Right renal pelvis (tissue), 4 donors: ENCODE results near the gene BCL2L15. TPM values are rescaled to one million over a fixed set of nuclear protein-coding genes. Genes with fewer than 3 reads are reported as not detected.
A peak's percentile ranks its signal among the peaks of the same experiment; 100 is the strongest.

Experiments used
- DNase-seq, 4 donors: peaks; one replicate each; pipeline ENCODE4 v3.0.0-alpha.2; 2013; ENCODE audit warnings: low read depth in 4 of 4, low spot score in 3 of 4, missing footprints in 1 of 4
- polyA plus RNA-seq, 4 donors: library from polyadenylated mRNA; unstranded; fragments of 120-200 nt; gene quantifications; one replicate each; pipeline ENCODE4 v1.2.1, GENCODE V29; 2013; ENCODE audit not compliant: insufficient read length in 4 of 4

BCL2L15 gene
- polyA plus RNA-seq, 4 donors, result 0.56 to 0.90 (median 0.63) TPM

DNA sequence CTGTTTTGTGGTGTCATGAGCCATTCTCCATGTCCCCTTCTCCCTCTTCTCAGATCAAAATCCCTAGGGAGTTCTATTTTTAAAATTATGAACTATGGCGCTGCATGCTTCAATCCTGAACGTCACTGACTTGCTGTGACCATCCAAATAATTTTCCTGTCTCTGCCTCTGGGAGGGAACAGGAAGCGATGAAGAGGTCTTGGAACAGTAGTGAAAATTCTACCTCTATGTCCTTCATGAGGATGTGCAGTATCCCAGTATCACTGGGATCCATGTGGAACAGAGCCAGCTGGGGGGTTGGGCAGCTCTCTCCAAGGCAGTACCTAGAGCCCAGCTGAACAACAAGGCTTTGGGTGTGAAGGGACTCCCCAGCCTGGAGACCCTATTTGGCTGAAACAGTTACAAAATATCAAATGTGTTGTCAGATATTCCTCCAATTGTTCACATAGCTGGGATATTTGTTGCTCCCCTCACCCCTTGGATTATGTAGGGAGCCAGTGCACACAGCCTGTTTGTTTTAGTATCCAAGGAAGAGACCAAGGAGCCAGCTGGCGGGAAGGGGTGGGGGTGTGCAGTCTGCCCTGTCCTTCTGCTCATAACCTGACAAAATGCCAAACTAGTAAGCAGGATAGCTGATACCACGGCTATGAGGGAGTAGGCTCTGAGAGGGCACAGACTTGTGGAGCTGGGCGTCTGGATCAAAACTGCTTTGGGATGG, 25.4 kb upstream of the BCL2L15 start:
- DNase-seq, result no peak

DNA sequence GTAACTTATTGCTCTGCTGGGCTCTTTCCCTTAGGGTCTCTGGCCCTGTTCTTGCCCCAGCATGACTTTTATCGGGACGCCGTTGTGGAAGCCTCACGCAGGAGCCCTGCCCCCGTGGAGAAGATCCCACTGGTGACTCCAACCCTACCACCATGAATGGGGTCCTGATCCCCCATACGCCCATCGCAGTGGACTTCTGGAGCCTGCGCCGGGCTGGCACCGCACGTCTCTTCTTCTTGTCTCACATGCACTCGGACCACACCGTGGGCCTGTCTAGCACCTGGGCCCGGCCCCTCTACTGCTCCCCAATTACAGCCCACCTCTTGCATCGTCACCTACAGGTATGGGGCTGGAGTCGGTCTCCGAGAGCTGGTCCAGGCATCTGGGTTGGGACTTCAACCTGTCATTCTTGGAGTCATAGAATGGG, 18.1 kb upstream of the BCL2L15 start:
- DNase-seq, result peak in 1 of 4 donors; percentile 25

DNA sequence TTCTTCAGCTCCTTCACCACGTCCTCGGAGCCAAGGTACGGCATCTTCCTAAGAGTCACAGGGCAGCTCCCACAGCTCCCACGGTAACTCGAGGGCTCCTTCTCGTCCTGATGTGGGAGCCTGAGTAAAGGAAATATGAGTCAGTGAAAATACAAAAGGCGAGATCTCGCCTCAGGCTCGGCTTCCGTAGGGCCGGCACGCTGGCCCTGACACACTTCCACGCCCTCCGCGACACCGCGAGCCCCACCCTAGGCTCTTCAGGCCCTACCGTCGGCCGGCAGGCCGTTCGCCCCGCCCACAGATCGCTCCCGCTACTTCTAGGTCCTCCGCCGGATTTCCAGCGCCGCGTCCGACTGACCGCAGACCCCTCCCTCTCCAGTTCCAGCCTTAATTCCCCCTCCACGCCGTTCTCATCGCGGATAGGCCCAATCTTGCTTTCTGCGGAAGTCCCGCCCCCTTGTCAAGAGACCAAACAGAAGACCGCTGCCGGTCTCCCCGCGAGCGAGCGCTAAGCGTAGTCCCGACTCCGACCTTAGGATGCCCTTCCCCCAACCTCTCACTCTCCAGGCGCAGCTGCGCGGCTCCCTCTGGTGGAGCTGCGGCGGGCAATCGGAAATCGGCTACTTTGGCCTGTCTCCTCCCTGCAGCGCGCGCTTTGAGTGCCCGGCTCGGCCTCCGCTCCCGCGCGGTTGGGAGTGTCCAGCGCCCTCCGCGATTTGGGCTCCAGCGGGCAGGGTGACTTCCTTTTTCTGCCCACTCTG, 17.5 kb upstream of the BCL2L15 start, which contains the start of the genes AP4B1 and DCLRE1B:
Gene AP4B1, minus strand, starts transcription at position 126 of the 761 bp plus-strand sequence. Its CDS starts 82 bp downstream, at position 44.
Gene DCLRE1B, plus strand, starts transcription at position 653 of the 761 bp plus-strand sequence. CDS start 261 bp downstream, outside the sequence.
- DNase-seq, result peak; percentile 98 to 99 (median 98)

DNA sequence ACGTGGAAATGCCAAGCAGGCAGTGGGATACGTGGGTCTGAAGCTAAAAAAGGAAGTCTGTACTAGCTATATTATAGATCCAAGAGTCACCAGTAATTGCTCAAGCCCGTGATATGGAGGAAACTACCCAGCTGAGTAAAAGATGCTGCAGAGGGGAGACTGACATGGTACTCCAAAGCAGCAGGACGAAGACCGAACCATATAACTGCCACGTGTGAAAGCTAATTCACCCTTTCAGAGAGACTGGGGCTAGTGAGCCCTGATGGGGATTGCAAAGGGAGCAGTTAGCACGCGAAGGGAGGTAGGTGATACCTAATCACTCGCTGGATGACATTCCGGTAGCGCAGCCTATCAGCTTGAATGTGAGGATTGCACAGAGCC, 16.9 kb upstream of the BCL2L15 start:
- DNase-seq, result no peak

DNA sequence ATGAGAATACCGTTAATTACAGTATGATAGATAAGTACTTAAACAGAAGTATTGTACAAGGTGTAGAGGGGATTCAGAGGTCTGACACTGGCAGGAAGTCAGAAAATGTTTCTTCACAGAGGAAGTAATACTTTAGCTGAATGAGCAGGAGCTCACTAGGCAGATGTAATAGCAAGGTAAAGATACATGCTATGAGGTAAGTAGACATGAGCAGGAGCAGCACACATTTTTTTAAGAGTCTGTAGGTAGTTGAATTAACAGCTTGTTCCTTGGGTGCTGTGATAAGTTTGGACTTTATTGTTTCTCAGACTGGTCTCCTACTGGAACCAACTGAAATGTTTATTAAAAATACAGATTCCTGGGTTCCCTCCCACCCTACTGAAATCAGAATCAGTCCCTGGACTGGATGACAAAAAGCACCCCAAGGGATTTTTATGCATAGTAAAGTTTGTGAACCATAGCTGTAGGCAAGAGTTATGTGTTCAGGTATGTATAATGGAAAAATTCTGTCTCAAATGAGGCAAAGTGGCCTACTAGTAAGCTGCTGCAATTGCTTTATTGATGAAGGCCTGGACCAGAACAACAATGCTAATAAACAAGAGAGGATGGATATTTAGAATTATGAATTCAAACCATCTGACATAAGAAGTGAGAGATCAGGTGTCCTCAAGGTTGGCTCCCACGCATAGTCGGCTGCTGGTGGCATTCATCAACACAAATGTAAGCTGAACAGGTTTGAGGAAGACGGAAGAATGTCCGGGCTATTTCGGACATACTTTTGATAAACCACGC, 16.3 kb upstream of the BCL2L15 start:
- no peak for DNase-seq

DNA sequence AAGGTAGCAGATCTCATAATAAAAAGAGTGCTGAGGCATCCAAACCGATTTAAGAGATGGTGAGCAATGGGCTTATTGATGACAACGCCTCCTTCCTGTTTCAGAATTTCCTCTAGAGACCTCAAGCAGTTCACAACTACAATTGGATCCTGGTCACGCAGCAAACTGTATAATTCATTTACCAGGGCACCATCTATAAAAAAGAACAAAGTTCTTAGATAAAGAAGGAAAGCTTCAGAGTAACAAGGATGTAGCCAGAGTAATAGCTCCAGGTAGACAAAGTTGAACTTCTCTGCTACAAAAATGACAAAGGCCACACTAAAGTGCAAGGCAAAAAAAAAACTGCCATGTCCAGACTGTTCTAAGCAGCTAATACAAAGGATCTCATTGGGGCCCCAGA, 13.8 kb upstream of the BCL2L15 start:
- DNase-seq, result no peak

DNA sequence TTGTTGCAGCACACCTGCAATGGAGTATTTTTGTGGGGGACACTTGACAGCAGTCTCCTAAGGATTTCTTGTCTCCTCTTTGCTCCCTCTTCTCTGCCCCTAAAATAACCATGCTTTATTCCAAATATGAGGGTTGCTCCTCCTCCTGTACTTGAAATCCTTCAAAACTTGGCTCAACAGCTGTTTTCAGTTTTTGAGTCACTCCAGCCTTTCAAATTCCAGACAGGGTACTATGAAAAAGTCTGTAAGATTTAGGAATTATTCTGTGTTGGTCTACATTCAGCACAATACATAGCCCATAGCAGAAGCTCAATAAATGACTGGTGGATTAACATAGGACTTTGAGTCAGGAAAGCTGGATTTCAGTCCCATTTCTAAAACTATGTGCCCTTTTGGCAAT, 11.7 kb upstream of the BCL2L15 start:
- no peak for DNase-seq

DNA sequence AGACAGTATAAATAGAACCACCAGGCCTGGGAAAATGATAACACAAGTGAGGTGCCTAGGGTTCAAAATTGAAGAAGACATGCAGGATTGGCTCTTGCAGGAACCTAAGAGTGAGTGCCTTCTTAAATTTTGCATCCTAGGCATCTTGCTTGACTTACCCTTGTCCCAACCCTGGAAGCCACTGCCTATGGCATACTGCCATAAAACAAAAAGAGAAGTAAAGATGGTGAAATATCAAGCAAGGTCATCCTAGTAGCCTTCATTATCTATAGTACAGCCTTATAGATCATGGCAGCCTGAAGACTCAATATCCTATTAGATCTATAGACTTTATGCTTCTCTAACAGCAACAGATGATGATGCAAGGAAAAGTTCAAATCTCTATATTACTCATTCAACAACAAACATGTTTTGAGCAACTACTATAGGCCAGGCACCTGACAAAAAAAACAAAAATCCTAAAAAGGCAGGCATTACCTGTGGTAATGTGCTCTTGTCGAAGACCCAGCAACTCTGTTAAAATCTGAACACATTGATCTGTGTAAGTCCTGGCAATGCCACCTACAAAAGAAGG, 10.9 kb upstream of the BCL2L15 start:
- no peak for DNase-seq

DNA sequence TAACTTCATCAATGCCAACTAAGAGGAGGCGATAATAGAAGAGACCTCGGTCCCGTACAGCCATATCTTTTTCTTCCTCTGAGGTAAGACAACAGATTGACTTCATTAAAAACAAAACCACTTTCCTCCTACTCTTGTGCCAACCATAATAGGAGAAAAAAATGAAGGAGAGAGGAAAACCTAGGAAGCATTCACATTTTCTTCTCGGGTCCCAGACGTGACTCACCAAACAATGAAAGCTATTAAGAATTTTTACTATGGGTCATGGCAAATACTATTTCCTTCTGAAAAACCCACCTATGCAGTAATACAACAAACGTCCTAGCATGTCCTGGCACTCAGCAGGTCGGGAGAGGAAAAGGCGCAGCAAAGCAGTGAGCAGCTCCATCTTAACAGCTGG, 8.6 kb upstream of the BCL2L15 start:
- DNase-seq, result no peak

DNA sequence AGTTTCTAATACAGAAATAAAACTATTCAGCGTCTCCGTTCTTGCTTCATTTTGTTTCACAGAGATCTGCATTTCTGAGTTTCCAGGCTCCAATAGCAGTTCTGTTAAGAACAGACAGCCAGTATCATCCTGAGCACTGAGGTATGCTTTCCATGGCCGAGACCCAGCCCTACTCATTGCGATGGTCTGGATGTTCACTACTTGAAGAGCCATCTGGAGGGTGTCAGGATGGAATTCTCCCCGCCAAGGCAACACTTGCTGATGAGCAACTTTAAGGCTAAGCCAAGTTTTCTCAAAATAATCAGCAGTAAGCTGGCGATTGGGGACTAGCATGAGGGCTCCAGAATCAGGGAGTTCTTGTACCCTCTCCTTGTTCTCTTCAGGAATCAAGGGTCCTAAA, 7.7 kb upstream of the BCL2L15 start:
- DNase-seq, result no peak

DNA sequence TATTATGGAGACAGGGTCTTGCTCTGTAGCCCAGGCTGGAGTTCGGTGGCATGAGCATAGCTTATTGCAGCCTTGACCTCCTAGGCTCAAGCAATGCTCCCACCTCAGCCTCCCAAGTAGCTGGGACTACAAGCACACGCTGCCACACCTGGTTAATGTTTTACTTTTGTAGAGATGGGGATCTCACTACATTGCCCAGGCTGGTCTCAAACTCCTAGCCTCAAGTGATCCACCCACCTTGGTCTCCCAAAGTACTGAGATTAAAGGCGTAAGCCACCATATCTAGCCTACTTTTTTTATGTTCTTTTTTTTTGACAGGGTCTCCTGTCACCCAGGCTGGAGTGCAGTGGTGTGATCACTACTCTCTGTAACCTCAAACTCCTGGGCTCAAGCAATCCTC, 5.9 kb upstream of the BCL2L15 start:
- DNase-seq, result no peak

DNA sequence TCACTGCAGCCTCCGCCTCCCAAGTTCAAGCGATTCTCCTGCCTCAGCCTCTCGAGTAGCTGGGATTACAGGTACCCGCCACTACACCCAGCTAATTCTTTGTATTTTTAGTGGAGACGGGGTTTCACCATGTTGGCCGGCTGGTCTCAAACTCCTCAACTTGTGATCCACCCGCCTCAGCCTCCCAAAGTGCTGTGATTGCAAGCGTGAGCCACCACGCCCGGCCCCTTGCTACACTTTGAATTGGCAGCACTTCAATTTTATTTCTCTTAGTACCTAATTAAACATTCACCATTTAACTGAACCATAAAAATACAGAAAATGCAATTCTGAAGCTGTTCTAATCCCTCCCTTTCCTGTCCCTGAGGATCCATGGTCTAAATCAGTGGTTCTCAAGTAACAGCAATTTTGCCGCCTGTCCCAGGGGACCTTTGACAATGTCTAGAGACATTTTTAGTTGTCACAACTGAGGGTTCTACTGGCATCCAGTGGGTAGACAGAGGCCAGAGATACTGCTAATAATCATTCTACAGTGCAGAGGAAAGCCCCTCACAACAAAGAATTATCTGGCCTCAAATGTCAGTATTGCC, 4.3 kb upstream of the BCL2L15 start:
- DNase-seq, result no peak

DNA sequence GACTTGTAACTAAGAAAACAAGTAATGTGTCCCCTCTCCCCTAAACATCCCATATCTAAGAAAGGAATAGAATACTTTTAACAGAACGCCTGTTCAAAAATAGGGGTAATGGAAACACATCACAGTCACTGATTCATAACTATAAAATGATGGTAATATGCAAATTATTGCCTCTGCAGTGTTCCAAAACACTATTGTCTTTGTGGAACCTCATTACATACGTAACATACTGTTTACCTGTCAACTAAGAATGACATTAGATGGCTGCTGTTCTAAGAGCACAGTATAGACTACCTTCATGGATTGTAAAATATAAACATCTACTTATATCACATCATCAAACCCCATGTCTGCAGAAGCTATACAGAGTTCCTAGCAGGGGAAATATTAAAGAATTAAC, 3.4 kb upstream of the BCL2L15 start:
- no peak for DNase-seq

DNA sequence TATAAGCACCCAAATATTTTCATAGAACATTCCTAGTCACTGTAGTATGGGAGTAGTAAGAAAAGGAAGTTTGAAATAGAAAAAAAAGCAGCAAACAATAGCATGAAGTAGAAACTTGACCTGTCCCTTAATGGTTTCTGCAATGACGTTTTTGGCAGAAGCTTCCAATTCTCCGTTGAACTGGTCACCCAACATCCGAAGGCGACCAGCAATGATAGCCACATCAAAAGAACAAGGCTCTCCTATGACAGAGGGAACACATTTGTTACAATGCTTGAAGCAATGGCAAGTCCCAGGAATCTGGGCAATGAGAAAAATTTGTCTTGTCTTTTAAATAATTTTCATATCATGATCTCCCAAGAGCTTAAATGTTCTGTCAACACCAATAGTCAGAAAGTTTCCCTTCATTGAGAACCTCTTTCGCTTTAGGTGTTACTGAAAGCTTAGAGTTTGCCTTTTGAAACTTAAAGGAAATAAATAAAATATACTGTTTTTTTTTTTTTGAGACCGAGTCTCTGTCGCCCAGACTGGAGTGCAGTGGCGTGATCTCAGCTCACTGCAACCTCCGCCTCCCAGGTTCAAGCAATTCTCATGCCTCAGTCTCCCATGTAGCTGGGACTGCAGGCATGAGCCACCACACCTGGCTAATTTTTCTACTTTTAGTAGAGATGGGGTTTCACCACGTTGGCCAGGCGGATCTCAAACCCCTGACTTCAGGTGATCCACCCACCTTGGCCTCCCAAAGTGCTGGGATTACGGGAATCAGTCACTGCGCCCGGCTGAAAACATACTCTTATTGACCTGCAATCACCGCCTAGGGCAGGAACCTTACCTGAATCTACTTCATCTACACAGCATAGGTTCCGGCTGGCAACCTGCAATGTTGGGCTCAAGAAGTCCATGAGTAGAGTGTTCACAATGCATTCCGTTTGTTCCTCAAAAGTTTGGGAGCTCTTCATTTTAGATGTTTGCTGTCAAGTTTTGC, 672 bp downstream of the BCL2L15 start:
- DNase-seq, result no peak

DNA sequence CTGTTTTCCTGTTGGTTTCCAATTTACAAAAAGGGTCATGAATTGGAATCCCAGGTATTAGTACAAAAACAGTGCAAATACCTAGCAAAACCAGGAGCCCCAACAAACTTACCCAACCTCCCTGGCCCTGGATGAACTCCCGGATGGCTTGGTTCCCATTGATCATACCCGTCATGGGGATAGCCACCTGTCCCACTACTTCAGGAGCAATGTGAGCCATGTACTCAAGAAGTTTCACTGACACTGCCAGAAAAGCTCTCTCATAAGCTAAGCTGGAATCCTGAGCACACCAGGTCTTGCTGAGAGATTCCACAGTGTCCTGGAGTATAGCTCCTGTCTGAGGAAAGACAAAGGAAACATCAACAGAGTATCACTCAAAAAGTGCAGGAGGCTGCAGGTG, 5.7 kb downstream of the BCL2L15 start:
- DNase-seq, result no peak

DNA sequence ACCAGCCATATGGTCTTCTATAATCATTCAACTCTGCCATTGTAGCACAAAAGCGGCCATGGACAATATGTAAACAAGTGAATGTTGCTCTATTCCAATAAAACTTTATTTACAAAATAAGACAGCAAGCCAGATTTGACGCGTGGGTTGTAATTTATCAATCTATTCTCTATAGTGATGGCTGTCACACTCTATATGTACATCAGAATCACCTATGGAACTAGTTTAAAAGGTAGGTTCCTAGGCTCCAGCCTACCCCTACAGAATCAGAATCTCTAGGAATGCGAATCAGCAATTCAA, 7.7 kb downstream of the BCL2L15 start:
- no peak for DNase-seq

DNA sequence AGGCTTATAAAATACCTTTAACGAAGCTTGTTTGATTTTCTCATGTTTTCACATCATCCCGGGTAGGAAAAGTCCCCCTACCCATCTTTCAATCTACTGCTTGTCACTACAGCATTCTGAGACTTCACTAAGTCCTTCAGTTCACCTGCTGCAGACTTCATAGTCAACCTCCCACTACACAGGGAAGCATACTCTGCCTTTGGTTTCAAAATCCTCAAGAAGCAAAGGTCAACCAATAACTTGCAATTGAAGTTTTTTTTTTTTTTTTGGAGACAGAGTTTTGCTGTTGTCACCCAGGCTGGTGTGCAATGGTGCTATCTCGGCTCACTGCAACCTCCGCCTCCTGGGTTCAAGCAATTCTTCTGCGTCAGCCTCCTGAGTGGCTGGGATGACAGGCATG, 11.2 kb downstream of the BCL2L15 start:
- no peak for DNase-seq

DNA sequence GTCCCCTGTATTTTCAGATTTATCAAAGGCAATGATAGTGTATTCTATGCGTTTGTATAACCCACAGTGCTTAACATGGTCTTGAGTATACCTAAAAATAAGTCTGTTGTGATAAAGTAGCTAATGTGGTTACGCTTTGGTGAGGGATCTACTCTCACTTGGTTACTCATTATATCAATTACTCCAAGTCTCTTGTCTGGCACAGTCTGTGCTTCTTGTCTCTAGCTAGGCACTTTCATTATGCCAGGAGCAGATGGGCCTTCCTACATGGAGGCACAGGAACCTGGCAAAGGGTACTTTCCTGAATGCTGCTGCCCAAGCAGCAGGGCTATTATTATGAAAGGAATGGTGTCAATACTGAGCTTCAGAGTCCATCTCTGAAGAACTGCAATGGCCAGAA, 11.7 kb downstream of the BCL2L15 start:
- no peak for DNase-seq
